NCI-H187 (cell line): Measurements from ENCODE around the gene PRRC2A.

Experiments
- DNase-seq, 2 experiments: peaks; one replicate each; lab custom pipeline; 2025; lab: John Stamatoyannopoulos, UW

PRRC2A gene

DNA sequence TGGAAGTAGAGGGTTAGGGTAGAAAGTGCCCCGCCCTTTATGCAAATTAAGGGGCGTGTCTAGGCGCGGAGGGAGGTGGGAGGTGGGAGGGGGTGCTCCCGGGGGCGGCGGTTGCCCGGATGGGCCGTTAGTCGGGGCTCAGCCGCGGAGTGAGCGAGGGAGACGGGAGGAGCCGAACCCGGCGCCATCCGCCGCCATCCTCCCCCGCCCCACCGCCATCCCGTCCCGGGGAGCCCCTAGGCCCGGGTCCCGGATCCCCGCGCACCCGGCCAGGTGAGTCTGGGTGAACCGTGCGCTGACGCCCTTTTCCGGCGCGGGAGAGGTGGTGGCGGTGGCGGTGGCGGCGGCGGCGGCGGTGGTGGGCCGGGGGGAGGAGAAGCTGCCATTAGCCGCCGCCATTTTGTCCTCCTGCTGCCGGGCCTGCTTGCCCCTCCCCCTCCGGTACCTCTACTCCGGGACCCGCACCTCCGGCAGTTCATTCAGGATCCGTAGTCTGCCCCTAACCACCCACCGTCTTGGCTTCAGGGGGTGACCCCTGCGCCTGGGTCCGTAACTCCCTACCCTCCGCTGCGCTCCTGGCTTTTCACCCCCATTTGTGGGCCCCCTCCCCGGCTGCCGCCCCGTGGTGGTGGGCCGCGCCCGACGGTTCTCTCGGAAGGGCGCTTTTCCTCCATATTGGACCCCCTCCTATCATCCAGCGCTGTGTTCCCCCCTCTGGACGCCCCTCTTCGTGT is at the start of gene PRRC2A:
Gene PRRC2A (plus strand): TSS at position 130 of the 734 bp plus-strand sequence. CDS start 2,075 bp downstream, outside the sequence.
- peak; percentile 98 to 99 for DNase-seq

DNA sequence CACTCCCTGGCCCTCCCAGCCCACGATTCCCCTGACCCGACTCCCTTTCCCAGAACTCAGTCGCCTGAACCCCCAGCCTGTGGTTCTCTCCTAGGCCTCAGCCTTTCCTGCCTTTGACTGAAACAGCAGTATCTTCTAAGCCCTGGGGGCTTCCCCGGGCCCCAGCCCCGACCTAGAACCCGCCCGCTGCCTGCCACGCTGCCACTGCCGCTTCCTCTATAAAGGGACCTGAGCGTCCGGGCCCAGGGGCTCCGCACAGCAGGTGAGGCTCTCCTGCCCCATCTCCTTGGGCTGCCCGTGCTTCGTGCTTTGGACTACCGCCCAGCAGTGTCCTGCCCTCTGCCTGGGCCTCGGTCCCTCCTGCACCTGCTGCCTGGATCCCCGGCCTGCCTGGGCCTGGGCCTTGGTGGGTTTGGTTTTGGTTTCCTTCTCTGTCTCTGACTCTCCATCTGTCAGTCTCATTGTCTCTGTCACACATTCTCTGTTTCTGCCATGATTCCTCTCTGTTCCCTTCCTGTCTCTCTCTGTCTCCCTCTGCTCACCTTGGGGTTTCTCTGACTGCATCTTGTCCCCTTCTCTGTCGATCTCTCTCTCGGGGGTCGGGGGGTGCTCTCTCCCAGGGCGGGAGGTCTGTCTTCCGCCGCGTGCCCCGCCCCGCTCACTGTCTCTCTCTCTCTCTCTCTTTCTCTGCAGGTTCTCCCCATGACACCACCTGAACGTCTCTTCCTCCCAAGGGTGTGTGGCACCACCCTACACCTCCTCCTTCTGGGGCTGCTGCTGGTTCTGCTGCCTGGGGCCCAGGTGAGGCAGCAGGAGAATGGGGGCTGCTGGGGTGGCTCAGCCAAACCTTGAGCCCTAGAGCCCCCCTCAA is 48.2 kb upstream of the PRRC2A start, which contains the start of gene LTA:
Gene LTA (plus strand): TSS at position 249 of the 871 bp plus-strand sequence. CDS start 454 bp downstream, at position 703.
- no peak for DNase-seq

DNA sequence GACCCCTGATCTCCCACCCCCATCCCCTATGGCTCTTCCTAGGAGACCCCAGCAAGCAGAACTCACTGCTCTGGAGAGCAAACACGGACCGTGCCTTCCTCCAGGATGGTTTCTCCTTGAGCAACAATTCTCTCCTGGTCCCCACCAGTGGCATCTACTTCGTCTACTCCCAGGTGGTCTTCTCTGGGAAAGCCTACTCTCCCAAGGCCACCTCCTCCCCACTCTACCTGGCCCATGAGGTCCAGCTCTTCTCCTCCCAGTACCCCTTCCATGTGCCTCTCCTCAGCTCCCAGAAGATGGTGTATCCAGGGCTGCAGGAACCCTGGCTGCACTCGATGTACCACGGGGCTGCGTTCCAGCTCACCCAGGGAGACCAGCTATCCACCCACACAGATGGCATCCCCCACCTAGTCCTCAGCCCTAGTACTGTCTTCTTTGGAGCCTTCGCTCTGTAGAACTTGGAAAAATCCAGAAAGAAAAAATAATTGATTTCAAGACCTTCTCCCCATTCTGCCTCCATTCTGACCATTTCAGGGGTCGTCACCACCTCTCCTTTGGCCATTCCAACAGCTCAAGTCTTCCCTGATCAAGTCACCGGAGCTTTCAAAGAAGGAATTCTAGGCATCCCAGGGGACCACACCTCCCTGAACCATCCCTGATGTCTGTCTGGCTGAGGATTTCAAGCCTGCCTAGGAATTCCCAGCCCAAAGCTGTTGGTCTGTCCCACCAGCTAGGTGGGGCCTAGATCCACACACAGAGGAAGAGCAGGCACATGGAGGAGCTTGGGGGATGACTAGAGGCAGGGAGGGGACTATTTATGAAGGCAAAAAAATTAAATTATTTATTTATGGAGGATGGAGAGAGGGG is 47.0 kb upstream of the PRRC2A start:
- no peak for DNase-seq

DNA sequence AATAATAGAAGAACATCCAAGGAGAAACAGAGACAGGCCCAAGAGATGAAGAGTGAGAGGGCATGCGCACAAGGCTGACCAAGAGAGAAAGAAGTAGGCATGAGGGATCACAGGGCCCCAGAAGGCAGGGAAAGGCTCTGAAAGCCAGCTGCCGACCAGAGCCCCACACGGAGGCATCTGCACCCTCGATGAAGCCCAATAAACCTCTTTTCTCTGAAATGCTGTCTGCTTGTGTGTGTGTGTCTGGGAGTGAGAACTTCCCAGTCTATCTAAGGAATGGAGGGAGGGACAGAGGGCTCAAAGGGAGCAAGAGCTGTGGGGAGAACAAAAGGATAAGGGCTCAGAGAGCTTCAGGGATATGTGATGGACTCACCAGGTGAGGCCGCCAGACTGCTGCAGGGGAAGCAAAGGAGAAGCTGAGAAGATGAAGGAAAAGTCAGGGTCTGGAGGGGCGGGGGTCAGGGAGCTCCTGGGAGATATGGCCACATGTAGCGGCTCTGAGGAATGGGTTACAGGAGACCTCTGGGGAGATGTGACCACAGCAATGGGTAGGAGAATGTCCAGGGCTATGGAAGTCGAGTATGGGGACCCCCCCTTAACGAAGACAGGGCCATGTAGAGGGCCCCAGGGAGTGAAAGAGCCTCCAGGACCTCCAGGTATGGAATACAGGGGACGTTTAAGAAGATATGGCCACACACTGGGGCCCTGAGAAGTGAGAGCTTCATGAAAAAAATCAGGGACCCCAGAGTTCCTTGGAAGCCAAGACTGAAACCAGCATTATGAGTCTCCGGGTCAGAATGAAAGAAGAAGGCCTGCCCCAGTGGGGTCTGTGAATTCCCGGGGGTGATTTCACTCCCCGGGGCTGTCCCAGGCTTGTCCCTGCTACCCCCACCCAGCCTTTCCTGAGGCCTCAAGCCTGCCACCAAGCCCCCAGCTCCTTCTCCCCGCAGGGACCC is 46.1 kb upstream of the PRRC2A start:
- DNase-seq: no peak

GRCh38 chr6:31575335-31575901 is 45.1 kb upstream of the PRRC2A start, which contains the start of gene TNF:
TNF (plus strand) TSS chr6:31575565; CDS start chr6:31575742, 177 bp downstream.
- DNase-seq: no peak

DNA sequence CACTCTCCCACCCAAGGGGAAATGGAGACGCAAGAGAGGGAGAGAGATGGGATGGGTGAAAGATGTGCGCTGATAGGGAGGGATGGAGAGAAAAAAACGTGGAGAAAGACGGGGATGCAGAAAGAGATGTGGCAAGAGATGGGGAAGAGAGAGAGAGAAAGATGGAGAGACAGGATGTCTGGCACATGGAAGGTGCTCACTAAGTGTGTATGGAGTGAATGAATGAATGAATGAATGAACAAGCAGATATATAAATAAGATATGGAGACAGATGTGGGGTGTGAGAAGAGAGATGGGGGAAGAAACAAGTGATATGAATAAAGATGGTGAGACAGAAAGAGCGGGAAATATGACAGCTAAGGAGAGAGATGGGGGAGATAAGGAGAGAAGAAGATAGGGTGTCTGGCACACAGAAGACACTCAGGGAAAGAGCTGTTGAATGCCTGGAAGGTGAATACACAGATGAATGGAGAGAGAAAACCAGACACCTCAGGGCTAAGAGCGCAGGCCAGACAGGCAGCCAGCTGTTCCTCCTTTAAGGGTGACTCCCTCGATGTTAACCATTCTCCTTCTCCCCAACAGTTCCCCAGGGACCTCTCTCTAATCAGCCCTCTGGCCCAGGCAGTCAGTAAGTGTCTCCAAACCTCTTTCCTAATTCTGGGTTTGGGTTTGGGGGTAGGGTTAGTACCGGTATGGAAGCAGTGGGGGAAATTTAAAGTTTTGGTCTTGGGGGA is 44.4 kb upstream of the PRRC2A start:
- DNase-seq: no peak

- DNase-seq: no peak
Measured at GRCh38 chr6:31576897-31577578, 43.5 kb upstream of the PRRC2A start.

DNA sequence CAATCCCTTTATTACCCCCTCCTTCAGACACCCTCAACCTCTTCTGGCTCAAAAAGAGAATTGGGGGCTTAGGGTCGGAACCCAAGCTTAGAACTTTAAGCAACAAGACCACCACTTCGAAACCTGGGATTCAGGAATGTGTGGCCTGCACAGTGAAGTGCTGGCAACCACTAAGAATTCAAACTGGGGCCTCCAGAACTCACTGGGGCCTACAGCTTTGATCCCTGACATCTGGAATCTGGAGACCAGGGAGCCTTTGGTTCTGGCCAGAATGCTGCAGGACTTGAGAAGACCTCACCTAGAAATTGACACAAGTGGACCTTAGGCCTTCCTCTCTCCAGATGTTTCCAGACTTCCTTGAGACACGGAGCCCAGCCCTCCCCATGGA is 42.9 kb upstream of the PRRC2A start:
- DNase-seq: no peak

DNA sequence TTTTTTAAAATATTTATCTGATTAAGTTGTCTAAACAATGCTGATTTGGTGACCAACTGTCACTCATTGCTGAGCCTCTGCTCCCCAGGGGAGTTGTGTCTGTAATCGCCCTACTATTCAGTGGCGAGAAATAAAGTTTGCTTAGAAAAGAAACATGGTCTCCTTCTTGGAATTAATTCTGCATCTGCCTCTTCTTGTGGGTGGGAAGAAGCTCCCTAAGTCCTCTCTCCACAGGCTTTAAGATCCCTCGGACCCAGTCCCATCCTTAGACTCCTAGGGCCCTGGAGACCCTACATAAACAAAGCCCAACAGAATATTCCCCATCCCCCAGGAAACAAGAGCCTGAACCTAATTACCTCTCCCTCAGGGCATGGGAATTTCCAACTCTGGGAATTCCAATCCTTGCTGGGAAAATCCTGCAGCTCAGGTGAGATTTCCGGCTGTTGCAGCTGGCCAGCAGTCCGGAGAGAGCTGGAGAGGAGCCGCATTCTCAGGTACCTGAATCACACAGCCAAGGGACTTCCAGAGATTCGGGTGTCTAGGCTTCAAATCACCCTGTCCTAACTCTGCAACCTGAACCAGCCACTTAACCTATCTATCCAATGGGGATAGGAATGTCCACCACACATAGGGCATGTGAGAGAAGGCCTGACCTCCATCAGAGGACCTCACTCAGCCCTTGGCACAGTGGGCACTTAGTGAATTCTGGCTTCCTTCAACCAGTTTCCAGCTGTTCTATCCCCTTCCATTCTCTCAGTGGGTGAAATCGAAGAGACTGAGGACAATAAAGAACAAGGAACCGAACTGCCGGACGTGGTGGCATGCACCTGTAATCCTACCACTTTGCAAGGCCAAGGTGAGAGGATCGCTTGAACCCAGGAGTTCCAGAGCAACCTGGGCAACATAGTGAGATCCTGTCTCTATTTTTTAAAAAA is 42.1 kb upstream of the PRRC2A start:
- no peak for DNase-seq

DNA sequence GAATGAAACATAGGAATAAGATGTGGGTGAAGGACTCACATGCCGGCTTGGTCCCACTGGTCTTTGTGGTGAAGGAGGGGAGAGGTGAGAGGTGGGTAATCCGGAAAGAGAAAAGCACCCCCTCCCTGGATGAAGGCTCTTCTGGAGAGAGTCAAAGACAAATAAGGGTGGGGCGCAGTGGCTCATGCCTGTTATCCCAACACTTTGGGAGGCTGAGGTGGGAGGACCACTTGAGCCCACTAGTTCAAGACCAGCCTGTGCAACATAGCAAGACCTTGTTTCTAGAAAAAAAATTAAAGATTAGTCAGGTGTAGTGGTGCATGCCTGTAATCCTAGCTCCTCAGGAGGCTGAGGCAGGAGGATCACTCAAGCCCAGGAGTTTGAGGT is 41.4 kb upstream of the PRRC2A start:
- no peak for DNase-seq

DNA sequence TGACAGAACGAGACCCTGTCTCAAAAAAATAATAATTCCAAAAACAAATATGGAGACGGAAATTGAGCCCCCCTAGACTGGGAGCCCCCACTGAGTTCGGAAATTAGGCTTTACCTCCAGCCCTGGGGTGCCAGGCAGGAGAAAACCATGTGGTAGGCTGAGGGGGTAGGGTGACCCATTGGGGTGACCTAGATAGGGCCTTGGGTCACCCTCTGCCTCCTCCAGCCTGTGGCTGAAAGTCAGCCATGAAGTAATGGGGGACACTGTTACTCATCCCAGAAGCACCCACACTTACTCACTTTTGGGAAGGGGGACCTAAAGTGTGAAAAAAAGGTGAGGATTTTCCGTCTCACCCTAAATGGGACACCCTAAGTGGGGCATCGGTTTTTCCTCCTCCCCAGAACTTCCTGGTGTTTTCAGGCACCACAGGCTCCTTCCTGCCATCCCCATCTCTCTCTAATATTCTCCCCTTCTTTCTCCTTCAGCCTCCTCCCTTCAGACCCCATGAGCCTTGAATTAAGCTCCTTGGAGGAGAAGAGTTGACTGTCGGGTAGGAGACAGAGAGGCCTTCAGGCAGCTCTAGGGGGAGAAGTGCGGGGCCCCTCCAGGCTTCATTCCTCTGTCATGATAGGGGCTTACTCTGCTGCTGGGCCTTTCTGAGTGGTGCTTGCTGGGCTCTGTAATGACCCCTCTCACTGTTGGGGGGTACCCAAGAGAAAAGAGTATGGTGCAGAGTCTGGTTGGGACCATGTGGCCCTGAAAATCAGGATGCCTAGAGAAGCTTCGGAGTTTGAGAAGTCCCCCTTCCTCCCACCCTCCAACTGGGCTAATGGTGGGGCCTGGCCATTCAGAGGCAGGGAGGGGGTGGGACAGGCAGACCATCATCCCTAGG is 40.7 kb upstream of the PRRC2A start:
- DNase-seq: no peak

DNA sequence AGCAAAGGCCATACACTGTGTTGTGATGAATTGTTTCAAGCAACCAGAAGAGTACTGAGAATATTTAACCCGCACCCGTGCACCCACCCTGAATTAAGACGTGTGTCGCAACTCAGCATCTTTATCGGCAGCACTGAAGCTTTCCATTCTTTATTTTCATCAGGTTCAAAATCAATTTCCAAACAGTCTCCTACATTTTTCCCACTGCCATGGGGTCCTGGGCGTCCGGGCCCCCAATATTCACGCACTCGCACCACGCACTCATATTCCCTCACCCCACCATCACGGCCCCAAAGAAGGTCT is 40.1 kb upstream of the PRRC2A start:
- no peak for DNase-seq

GRCh38 chr6:31580807-31581433 is 39.6 kb upstream of the PRRC2A start:
- peak; percentile 8 to 32 for DNase-seq

DNA sequence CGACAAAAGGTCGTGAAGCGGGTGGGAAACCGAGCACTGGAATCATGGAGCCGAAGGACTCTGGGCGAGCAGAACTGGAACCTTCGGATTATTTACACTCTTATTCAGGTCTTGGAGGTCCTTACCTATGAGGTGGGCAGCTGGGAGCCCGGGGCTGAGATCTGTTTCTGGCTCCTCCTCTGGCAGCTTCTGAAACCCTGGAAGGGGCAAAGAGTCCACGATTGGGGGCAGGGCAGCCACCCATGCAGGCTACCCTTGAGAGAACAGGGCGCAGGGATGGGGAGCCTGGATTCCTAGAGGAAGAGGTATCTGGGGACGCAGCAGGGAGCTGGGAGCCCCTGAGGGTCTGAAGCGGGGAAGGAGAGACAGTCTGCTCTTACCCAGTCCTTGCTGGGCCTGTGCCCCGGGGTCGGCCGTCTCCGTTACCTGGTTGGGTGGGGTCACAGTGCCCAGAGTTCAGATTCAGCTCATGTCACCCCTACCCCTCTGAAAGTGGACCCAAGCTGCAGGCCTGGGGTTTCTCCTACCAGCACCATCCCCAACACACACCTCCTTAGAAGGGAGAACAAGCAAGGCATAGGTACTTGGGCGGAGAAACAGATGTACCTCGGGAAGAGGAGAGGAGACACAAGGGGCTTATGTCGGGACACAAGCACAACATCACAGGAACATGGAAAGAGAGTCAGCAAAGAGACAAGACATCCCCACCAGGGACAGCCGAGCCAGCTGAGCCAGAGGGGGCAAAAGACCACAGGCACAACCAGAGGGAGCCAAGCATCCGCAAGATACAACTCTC is 38.9 kb upstream of the PRRC2A start:
- no peak for DNase-seq

- DNase-seq: no peak
Measured at GRCh38 chr6:31582230-31582643, 38.3 kb upstream of the PRRC2A start, which contains the start of gene LTB. LTB (minus strand) TSS chr6:31582424; CDS start chr6:31582417, 7 bp downstream.

DNA sequence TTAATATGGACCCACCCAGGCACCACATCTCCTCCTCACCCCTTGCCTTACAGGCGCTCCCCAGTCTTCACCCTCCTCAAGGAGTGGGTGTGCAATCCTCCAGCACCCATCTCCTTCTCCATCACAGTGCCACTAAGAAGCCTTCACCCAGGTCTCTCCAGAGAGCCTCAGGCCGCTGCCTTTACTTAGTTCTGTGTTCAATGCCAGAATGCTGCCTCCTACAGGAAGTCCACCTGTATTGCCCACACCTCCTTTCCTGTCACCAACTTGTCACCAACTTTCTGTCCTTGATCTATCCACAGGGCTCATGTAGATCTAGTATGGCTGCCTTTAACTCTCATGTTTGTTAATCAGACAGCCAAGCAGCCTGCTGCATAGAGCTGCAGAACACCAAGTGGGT is 35.0 kb upstream of the PRRC2A start:
- DNase-seq: no peak
